ENCODE measurements around the gene PPP1R7. TPM values are rescaled to one million over a fixed set of nuclear protein-coding genes. Genes with fewer than 3 reads are reported as not detected.
"Not testable (repeated sequence)": the region's sequence is repeated elsewhere in the genome, so short reads cannot be mapped to it uniquely, and the experiment has no call there.

PPP1R7 gene, protein sequence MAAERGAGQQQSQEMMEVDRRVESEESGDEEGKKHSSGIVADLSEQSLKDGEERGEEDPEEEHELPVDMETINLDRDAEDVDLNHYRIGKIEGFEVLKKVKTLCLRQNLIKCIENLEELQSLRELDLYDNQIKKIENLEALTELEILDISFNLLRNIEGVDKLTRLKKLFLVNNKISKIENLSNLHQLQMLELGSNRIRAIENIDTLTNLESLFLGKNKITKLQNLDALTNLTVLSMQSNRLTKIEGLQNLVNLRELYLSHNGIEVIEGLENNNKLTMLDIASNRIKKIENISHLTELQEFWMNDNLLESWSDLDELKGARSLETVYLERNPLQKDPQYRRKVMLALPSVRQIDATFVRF
- 10 to 100 TPM; 59.3 to 68.9 (median 61.9) TPM for total RNA-seq
- long read RNA-seq, donor 1, transcript PPP1R7-201 (10 exons, 2,386 nt), result major isoform, 28 of 57 reads
- long read RNA-seq, donor 1, transcript PPP1R7-206 (9 exons, 965 nt), result minor isoform, 9 of 57 reads
- long read RNA-seq, donor 1, partial matches to known transcripts, result 13 of 57 reads
- long read RNA-seq, donor 1, other reads (novel, unspliced or antisense), result 6 of 57 reads
- long read RNA-seq, donor 2, transcript PPP1R7-206 (9 exons, 965 nt), result minor isoform, 11 of 45 reads
- long read RNA-seq, donor 2, transcript PPP1R7-201 (10 exons, 2,386 nt), result major isoform, 21 of 45 reads
- long read RNA-seq, donor 2, partial matches to known transcripts, result 6 of 45 reads
- long read RNA-seq, donor 2, other reads (novel, unspliced or antisense), result 2 of 45 reads

DNA sequence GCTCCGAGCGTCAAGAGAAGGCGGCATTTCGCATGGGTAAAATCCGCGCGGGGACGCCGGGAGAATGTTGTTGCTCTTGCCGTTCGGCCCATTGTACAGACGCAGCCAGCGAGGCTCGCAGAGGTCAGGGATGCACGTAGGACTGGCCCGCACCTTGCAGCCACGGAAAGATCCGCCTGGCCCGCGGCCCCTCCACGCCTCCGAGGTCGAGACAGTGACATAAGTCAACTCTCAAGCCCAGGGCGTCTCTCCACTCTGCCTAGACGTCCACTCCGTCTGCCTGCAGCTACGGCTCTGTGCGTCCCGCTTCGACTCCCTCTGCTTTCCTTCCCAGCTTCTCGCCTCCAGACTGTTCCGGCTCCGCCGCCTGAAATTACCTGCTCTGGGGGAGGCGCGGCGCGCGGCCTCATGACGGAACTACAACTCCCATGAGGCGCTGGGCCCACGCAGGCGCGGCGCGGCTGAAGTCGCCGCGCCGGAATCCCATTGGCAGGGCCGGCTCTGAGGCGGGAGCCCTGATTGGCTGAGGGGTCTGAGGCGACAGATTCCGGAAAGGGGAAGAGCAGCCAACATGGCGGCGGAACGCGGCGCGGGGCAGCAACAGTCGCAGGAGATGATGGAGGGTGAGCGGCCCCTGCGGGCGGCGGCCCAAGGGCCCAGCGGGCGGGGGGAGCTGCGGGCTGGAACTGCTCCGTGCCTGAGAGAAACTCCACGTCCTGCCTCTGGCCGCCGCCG lies at the start of gene PPP1R7:
Gene PPP1R7, plus strand, starts transcription at position 543 of the 735 bp plus-strand sequence. Its CDS starts 29 bp downstream, at position 572.
- peak; percentile 95 to 98 (median 97) for DNase-seq
- intact Hi-C loops (cut with DNase I, micrococcal nuclease), result no loop called here
- Histone ChIP-seq H3K36me3 (ENCODE audit: low read depth) (peaks cover 3% of the 10 kb centered on the region), H3K4me1 (ENCODE audit: low read depth) (peaks cover 12% of the 10 kb centered on the region), H3K4me3 (peak within 1 kb of the TSS; percentile 96), H3K9me3 (no peaks in the 10 kb centered on the region)
- TF ChIP-seq, protein P1, sequence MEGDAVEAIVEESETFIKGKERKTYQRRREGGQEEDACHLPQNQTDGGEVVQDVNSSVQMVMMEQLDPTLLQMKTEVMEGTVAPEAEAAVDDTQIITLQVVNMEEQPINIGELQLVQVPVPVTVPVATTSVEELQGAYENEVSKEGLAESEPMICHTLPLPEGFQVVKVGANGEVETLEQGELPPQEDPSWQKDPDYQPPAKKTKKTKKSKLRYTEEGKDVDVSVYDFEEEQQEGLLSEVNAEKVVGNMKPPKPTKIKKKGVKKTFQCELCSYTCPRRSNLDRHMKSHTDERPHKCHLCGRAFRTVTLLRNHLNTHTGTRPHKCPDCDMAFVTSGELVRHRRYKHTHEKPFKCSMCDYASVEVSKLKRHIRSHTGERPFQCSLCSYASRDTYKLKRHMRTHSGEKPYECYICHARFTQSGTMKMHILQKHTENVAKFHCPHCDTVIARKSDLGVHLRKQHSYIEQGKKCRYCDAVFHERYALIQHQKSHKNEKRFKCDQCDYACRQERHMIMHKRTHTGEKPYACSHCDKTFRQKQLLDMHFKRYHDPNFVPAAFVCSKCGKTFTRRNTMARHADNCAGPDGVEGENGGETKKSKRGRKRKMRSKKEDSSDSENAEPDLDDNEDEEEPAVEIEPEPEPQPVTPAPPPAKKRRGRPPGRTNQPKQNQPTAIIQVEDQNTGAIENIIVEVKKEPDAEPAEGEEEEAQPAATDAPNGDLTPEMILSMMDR (IDR thresholded peaks at IDR 0.05), result no peak
- ATAC-seq, result peak; percentile 92

DNA sequence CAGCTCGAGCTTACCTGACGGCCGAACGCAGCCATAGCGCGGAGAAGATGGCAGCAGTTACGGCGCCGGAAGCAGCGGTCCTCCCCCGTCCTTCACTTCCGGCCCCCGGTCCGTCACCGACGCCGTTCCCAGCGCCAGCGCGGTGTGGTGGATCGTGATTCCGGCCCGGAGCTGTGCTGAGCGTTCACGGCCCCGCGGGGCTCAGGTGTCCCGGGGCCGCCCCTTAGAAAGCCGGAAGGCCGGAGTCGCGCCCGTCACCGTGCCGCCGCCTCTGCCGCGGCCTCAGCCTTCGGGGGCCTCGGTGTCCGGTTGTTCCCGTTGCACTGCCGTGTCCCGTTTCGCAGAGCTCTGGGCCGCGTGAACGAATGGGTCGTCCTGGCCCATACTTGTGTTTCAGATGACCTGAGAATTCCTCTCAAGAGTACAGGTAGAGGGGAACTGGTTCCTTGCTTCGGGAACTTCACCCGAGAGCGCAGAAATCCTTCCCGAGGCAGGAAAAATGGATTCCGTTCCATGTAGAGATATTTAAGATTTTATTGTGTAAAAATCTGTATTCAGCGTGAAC lies 47.9 kb upstream of the PPP1R7 start, which contains the start of gene MTERF4:
Gene MTERF4, minus strand, starts transcription at position 49 of the 565 bp plus-strand sequence. Its CDS starts 14 bp downstream, at position 35.
- TF ChIP-seq, protein P1 (IDR thresholded peaks at IDR 0.05), result no peak

DNA sequence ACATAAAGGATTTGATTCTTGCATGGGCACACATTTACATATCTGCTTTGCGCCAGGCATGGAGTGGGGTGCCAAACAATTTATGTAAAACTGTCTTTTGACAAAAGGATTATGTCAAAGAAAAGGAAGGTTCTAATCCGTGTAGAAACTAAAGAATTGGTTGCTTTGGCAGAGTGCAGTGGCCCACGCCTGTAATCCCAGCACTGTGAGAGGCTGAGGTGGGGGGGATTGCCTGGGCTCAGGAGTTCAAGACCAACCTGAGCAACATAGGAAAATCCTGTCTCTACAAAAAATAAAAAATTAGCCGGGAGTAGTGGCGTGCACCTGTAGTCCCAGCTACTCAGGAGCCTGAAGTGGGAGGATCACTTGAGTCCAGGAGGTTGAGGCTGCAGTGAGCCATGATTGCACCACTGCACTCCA lies 47.1 kb upstream of the PPP1R7 start:
- intact Hi-C loops (cut with DNase I, micrococcal nuclease), result no loop called here
- peaks cover 21% of the 10 kb centered on the region for H3K4me1 ChIP-seq (ENCODE audit: low read depth)
- ATAC-seq (no peak), DNase-seq (no peak)
- no peak overlapping the region for H3K4me3 ChIP-seq
- no peaks in the 10 kb centered on the region for H3K36me3 ChIP-seq (ENCODE audit: low read depth)
- no peaks in the 10 kb centered on the region for H3K9me3 ChIP-seq
- TF ChIP-seq, protein P1 (IDR thresholded peaks at IDR 0.05), result no peak

More for the DNA sequence above, 47.9 kb upstream of the PPP1R7 start, which contains the start of gene MTERF4:
- intact Hi-C loops (cut with DNase I, micrococcal nuclease), result no loop called here
- ATAC-seq (peak; percentile 98), DNase-seq (peak; percentile 91 to 94 (median 94))
- Histone ChIP-seq H3K4me3 (peak within 1 kb of the TSS; percentile 82), H3K9me3 (no peaks in the 10 kb centered on the region), H3K4me1 (ENCODE audit: low read depth) (peaks cover 21% of the 10 kb centered on the region), H3K36me3 (ENCODE audit: low read depth) (no peaks in the 10 kb centered on the region)

DNA sequence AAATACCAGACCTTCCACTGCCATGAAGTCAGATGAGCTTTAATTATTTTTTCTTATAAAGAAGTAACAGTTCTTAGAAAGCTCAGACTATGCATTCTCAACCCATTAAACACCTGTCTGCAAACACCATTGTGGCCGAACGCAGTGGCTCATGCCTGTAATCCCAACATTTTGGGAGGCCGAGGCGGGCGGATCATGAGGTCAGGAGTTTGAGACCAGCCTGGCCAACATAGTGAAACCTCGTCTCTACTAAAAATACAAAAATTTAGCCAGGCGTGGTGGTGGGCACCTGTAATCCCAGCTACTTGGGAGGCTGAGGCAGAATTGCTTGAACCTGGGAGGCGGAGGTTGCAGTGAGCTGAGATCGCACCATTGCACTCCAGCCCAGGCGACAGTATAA lies 45.7 kb upstream of the PPP1R7 start:
- H3K36me3 ChIP-seq (ENCODE audit: low read depth); DNase-seq; ATAC-seq; H3K9me3 ChIP-seq; H3K4me3 ChIP-seq; intact Hi-C loops (cut with DNase I, micrococcal nuclease): not testable (repeated sequence)
- peaks cover 21% of the 10 kb centered on the region for H3K4me1 ChIP-seq (ENCODE audit: low read depth)

DNA sequence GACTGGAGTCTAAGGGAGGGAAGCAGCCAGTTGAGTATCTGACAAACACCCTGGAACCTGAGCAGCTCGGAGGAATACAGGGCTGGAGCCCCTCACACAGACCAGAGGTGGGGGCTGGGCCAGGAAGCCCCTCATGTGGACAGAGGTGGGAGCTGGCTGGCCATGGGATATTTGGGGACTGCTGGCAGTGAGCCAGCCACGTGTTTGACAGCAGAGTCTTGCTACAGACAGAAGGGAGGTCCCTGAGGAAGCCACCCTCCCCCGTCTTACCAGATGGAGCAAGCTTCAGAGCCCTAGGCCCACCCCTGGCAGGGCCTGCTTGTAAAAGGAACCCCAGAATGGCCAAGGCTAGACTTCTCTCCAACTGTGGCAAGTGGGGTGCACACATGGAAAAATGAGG lies 44.6 kb upstream of the PPP1R7 start:
- TF ChIP-seq, protein P1 (IDR thresholded peaks at IDR 0.05), result no peak
- H3K36me3 ChIP-seq (ENCODE audit: low read depth), result no peaks in the 10 kb centered on the region
- no peak for DNase-seq
- no peak for ATAC-seq
- no peaks in the 10 kb centered on the region for H3K9me3 ChIP-seq
- intact Hi-C loops (cut with DNase I, micrococcal nuclease), result no loop called here
- H3K4me1 ChIP-seq (ENCODE audit: low read depth), result peaks cover 16% of the 10 kb centered on the region
- H3K4me3 ChIP-seq, result no peak overlapping the region
